ENCODE data around the gene DDX20.

The DDX20 gene

DNA sequence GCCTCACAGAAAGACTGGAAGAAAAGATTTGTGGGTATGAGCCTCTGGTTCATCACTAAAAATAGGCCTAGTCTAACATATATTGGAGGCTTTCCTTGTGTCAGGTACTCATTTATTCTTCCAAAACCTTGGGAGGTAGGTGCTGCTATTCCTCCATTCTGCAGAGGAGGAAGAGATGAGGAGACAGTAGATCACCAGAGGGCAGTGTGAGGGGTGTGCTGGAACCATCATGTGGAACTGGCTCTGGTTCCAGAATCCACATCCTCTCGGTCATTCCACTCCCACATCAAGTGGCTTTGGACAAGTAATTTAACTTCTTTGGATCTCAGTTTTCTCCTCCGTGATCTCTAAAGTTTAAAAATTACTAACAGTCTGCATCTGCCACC lies 9.1 kb upstream of the DDX20 start:
- Histone ChIP-seq H3K79me2 (ENCODE audit: control insufficient read depth, low read length) (no peaks in the 10 kb centered on the region), H3K4me3 (ENCODE audit: low read length) (no peak overlapping the region), H3K4me2 (ENCODE audit: low read length) (no peak overlapping the region), H3K27me3 (ENCODE audit: control insufficient read depth, low read length) (peaks cover 7% of the 10 kb centered on the region; the same call in 1 of the 2 replicates), H3K4me1 (ENCODE audit: control insufficient read depth, low read length) (peaks cover 10% of the 10 kb centered on the region), H4K20me1 (ENCODE audit: control insufficient read depth, insufficient read depth, low read depth, low read length) (no peaks in the 10 kb centered on the region), H3K36me3 (ENCODE audit: control insufficient read depth, low read length) (no peaks in the 10 kb centered on the region), H3K9me3 (ENCODE audit: control insufficient read depth, insufficient read depth, low read length) (no peaks in the 10 kb centered on the region), H3F3A (ENCODE audit: control insufficient read depth, insufficient read depth) (no peaks in the 10 kb centered on the region), H3K27ac (ENCODE audit: low read depth, low read length) (no peak overlapping the region), H3K9me2 (replicated peaks; ENCODE audit: control insufficient read depth, low read length) (no peaks in the 10 kb centered on the region)
- TF ChIP-seq, protein P1, sequence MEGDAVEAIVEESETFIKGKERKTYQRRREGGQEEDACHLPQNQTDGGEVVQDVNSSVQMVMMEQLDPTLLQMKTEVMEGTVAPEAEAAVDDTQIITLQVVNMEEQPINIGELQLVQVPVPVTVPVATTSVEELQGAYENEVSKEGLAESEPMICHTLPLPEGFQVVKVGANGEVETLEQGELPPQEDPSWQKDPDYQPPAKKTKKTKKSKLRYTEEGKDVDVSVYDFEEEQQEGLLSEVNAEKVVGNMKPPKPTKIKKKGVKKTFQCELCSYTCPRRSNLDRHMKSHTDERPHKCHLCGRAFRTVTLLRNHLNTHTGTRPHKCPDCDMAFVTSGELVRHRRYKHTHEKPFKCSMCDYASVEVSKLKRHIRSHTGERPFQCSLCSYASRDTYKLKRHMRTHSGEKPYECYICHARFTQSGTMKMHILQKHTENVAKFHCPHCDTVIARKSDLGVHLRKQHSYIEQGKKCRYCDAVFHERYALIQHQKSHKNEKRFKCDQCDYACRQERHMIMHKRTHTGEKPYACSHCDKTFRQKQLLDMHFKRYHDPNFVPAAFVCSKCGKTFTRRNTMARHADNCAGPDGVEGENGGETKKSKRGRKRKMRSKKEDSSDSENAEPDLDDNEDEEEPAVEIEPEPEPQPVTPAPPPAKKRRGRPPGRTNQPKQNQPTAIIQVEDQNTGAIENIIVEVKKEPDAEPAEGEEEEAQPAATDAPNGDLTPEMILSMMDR (IDR thresholded peaks at IDR 0.05; ENCODE audit: low read depth, low read length, poor library complexity, severe bottlenecking) = no peak
- no peak for TF ChIP-seq EZH2phosphoT487 (IDR thresholded peaks at IDR 0.05; ENCODE audit: borderline replicate concordance, low read length)

DNA sequence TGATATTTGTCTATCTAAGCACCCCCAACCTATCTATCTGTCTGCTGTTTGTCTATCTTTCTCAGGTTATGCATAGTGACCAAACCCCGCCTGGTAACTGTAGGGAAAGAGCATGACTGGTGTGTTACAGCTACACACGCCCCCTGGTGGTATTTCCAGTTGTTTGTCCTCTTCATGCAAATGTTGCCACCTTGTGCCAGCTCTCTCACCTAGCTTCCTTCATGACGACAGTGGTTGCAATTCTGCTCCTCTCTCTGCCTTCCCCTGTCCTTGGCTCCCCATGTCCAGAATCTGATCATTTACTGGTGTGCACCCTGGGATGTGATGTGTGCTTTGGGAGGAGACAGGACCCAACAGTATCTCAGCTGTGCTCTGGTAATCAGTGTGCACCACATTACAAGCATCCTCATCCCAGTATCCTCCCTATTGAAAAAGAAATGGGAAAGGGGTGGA lies 8.4 kb upstream of the DDX20 start:
- Histone ChIP-seq H3K79me2 (ENCODE audit: control insufficient read depth, low read length) (no peaks in the 10 kb centered on the region), H3K27ac (ENCODE audit: low read depth, low read length) (no peak overlapping the region), H3F3A (ENCODE audit: control insufficient read depth, insufficient read depth) (no peaks in the 10 kb centered on the region), H3K4me3 (ENCODE audit: low read length) (no peak overlapping the region), H3K4me2 (ENCODE audit: low read length) (no peak overlapping the region), H3K4me1 (ENCODE audit: control insufficient read depth, low read length) (peaks cover 14% of the 10 kb centered on the region), H3K27me3 (ENCODE audit: control insufficient read depth, low read length) (peaks cover 7% of the 10 kb centered on the region; the same call in 1 of the 2 replicates), H3K36me3 (ENCODE audit: control insufficient read depth, low read length) (no peaks in the 10 kb centered on the region), H3K9me2 (replicated peaks; ENCODE audit: control insufficient read depth, low read length) (no peaks in the 10 kb centered on the region), H4K20me1 (ENCODE audit: control insufficient read depth, insufficient read depth, low read depth, low read length) (no peaks in the 10 kb centered on the region), H3K9me3 (ENCODE audit: control insufficient read depth, insufficient read depth, low read length) (no peaks in the 10 kb centered on the region)
- TF ChIP-seq EZH2phosphoT487 (IDR thresholded peaks at IDR 0.05; ENCODE audit: borderline replicate concordance, low read length) = no peak
- TF ChIP-seq, protein P1 (IDR thresholded peaks at IDR 0.05; ENCODE audit: low read depth, low read length, poor library complexity, severe bottlenecking) = peak; percentile 88

DNA sequence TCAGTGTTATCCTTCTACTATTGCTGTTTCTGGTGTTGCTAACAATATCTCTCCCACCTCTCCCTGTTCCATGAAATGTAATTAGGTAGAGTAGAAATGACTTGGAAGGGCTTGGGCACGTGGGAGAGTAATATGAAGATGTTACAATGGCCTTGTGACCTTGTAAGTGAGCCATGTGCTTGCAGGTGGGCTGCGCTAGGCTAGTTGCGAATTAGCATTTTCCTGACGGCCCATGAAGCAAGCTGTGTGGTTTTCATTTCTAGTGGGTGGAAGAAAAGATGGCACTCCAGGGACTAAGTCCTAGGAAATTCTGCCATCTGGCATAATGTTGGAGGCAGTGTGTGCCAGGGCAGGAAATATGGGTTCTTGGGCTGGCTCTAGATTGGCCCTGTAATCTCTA lies 7.8 kb upstream of the DDX20 start:
- Histone ChIP-seq H3K79me2 (ENCODE audit: control insufficient read depth, low read length) (no peaks in the 10 kb centered on the region), H3K36me3 (ENCODE audit: control insufficient read depth, low read length) (no peaks in the 10 kb centered on the region), H3K9me3 (ENCODE audit: control insufficient read depth, insufficient read depth, low read length) (no peaks in the 10 kb centered on the region), H3K4me3 (ENCODE audit: low read length) (no peak overlapping the region), H3F3A (ENCODE audit: control insufficient read depth, insufficient read depth) (no peaks in the 10 kb centered on the region), H3K4me2 (ENCODE audit: low read length) (no peak overlapping the region), H3K9me2 (replicated peaks; ENCODE audit: control insufficient read depth, low read length) (no peaks in the 10 kb centered on the region), H4K20me1 (ENCODE audit: control insufficient read depth, insufficient read depth, low read depth, low read length) (no peaks in the 10 kb centered on the region), H3K27ac (ENCODE audit: low read depth, low read length) (no peak overlapping the region), H3K27me3 (ENCODE audit: control insufficient read depth, low read length) (peaks cover 7% of the 10 kb centered on the region; the same call in 1 of the 2 replicates), H3K4me1 (ENCODE audit: control insufficient read depth, low read length) (peaks cover 15% of the 10 kb centered on the region)
- TF ChIP-seq EZH2phosphoT487 (IDR thresholded peaks at IDR 0.05; ENCODE audit: borderline replicate concordance, low read length) = no peak
- TF ChIP-seq, protein P1 (IDR thresholded peaks at IDR 0.05; ENCODE audit: low read depth, low read length, poor library complexity, severe bottlenecking) = no peak

Measured in DOHH2 (cell line).